ENCODE measurements around the gene HBD. TPM values are rescaled to one million over a fixed set of nuclear protein-coding genes. Genes with fewer than 3 reads are reported as not detected.
"Not testable (repeated sequence)": the region's sequence is repeated elsewhere in the genome, so short reads cannot be mapped to it uniquely, and the experiment has no call there.

The HBD gene
- total and polyA plus RNA-seq, 8 donors: 1.1 TPM; not detected in 7

- Histone ChIP-seq H3K27me3 (no peaks in the 10 kb centered on the region), H3K4me3 (no peak overlapping the region), H3K36me3 (no peaks in the 10 kb centered on the region), H3K9me3 (no peaks in the 10 kb centered on the region), H3K27ac (no peak overlapping the region), H3K4me1 (no peaks in the 10 kb centered on the region)
- intact Hi-C loops (cut with DNase I): no loop called here
- WGBS, 2 donors: 60 to 70% methylated on average over 2 of the region's 2 CpGs
- no peak for ATAC-seq
- TF ChIP-seq CTCF (IDR thresholded peaks at IDR 0.05): no peak
- FAIRE-seq: no peak
- no peak for DNase-seq
Measured at GRCh38 chr11:5267033-5267563, 32.8 kb upstream of the HBD start.

GRCh38 chr11:5266609-5267008, 32.3 kb upstream of the HBD start:
- Histone ChIP-seq H3K27me3 (no peaks in the 10 kb centered on the region), H3K27ac (no peak overlapping the region), H3K4me3 (no peak overlapping the region), H3K9me3 (no peaks in the 10 kb centered on the region), H3K36me3 (no peaks in the 10 kb centered on the region), H3K4me1 (no peaks in the 10 kb centered on the region)
- intact Hi-C loops (cut with DNase I): no loop called here
- DNase-seq: no peak
- ATAC-seq: no peak
- no peak for TF ChIP-seq CTCF (IDR thresholded peaks at IDR 0.05)
- no peak for FAIRE-seq

DNA sequence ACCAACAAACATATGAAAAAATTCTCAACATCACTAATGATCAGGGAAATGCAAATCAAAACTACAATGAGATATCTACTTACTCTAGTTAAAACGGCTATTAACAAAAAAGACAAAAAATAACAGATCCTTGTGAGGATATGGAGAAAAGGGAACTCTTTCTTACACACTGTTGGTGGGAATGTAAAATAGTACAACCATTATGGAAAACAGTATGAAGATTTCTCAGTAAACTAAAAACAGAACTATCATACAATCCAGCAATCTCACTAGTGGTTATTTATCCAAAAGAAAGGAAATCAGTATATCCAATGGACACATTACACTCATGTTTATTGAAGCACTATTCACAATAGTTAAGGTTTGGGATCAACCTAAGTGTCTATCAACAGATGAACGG, 31.5 kb upstream of the HBD start:
- 31 to 35% methylated on average over 2 of the region's 2 CpGs for WGBS, 2 donors
- intact Hi-C loops (cut with DNase I): no loop called here
- DNase-seq: no peak
- no peaks in the 10 kb centered on the region for H3K27me3 ChIP-seq
- no peak for TF ChIP-seq CTCF (IDR thresholded peaks at IDR 0.05)
- no peak overlapping the region for H3K4me3 ChIP-seq
- no peaks in the 10 kb centered on the region for H3K4me1 ChIP-seq
- H3K36me3 ChIP-seq: no peaks in the 10 kb centered on the region
- H3K27ac ChIP-seq: no peak overlapping the region
- ATAC-seq: no peak
- FAIRE-seq: no peak
- no peaks in the 10 kb centered on the region for H3K9me3 ChIP-seq

DNA sequence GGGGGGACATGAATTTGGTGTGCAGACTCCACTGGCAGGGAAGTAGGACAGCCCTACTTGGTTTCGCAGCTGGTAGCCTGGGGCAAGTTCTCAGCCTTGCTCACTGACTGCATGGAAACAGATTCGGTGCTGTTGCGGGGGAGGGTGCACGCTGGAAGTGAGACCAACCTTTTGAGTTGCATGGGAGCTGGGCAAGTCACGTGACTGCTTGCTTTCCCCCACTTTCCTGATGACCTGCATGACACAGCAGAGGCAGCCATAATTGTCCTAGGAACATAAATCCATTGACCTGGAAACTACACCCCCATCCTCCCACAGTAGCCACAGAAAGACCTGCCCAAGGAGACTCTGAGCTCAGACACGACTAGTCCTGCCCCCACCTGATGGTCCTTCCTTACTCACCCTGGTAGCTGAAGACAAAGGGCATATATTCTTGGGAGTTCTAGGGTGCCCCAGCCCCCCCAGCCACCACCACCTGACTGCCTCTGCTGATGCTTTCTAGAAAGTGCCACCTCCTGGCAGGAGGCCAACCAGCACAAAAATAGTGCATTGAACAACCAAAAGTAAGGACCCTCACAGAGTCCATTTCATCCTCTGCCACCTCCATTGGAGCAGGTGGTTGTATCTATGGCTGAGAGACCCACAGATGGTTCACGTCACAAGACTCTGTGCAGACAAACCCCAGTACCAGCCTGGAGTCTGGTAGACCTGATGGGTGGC, 24.4 kb upstream of the HBD start:
- intact Hi-C loops (cut with DNase I): no loop called here
- no peak for FAIRE-seq
- no peak for TF ChIP-seq CTCF (IDR thresholded peaks at IDR 0.05)
- no peak for ATAC-seq
- H3K4me1 ChIP-seq: no peaks in the 10 kb centered on the region
- no peaks in the 10 kb centered on the region for H3K9me3 ChIP-seq
- peak in 1 of 6 donors; percentile 42 for DNase-seq
- H3K27ac ChIP-seq: no peak overlapping the region
- 66 to 68% methylated on average over 7 of the region's 7 CpGs for WGBS, 2 donors
- H3K27me3 ChIP-seq: no peaks in the 10 kb centered on the region
- no peaks in the 10 kb centered on the region for H3K36me3 ChIP-seq
- no peak overlapping the region for H3K4me3 ChIP-seq

DNA sequence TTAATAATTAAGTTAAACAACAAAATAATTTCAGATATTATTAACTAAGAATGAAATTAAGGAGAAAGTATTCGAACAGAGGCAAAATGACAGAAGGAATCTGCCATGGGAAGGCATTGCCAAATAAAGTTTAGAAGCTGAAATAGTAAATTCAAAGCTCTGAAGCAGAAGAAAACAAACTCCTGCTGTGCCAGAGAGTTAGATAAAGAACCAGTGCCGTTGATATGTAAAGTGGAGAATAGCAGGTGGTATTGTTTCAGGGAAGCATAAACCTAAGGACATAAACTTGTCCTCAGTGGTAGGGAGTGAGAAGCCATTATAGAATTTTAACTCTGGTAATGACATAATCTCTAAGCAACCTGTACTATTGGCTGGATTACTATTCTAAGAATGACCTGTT, 23.0 kb upstream of the HBD start:
- Histone ChIP-seq H3K36me3 (no peaks in the 10 kb centered on the region), H3K4me1 (no peaks in the 10 kb centered on the region), H3K4me3 (no peak overlapping the region), H3K27me3 (no peaks in the 10 kb centered on the region), H3K9me3 (no peaks in the 10 kb centered on the region), H3K27ac (no peak overlapping the region)
- no peak for ATAC-seq
- DNase-seq: no peak
- FAIRE-seq: no peak
- TF ChIP-seq CTCF (IDR thresholded peaks at IDR 0.05): no peak
- intact Hi-C loops (cut with DNase I): no loop called here
- 4 to 7% methylated on average over 2 of the region's 2 CpGs for WGBS, 2 donors

- H3K9me3 ChIP-seq; H3K36me3 ChIP-seq; H3K4me1 ChIP-seq; DNase-seq; FAIRE-seq; H3K4me3 ChIP-seq; intact Hi-C loops (cut with DNase I); ATAC-seq; H3K27ac ChIP-seq; H3K27me3 ChIP-seq: not testable (repeated sequence)
- 56 to 68% methylated on average over 4 of the region's 9 CpGs for WGBS, 2 donors
Measured at GRCh38 chr11:5254646-5255413, 20.5 kb upstream of the HBD start, which contains the start of gene HBG2. Gene HBG2, minus strand, starts transcription at chr11:5254781. Its CDS starts 53 bp downstream, at chr11:5254728.

DNA sequence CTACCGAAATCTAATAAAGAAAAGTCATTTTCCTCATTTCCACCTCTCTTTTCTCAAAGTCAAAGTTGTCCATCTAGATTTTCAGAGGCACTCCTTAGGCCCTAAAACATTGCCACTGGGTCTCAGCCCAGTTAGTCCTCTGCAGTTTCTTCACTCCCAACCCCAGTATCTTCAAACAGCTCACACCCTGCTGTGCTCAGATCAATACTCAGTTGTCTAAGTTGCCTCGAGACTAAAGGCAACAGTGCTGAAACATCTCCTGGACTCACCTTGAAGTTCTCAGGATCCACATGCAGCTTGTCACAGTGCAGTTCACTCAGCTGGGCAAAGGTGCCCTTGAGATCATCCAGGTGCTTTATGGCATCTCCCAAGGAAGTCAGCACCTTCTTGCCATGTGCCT, 19.7 kb upstream of the HBD start:
- ATAC-seq; H3K4me3 ChIP-seq; H3K36me3 ChIP-seq; H3K4me1 ChIP-seq; DNase-seq; H3K27ac ChIP-seq; intact Hi-C loops (cut with DNase I); H3K27me3 ChIP-seq; FAIRE-seq; H3K9me3 ChIP-seq: not testable (repeated sequence)
- WGBS, 2 donors: 39 to 62% methylated on average over 2 of the region's 2 CpGs
